ENCODE measurements around the gene TRIM46.

- TF ChIP-seq ATF5 (CRISPR knock-in tag; IDR thresholded peaks at IDR 0.05; ENCODE audit: low read depth), result 0 out of 2 replicates have a peak, but pooled peaks have one; percentile 28
- no peak for TF ChIP-seq NFATC3 (CRISPR knock-in tag; IDR thresholded peaks at IDR 0.05)
- no peak for TF ChIP-seq PRPF4 (IDR thresholded peaks at IDR 0.05; ENCODE audit: low read depth, low read length, poor library complexity, severe bottlenecking)
These were observed 47.0 kb upstream of the TRIM46 start for GRCh38 chr1:155126556-155127104.
